C4-2B (cell line): Measurements from ENCODE around the gene FSTL5.

ENCODE experiments used
- ZFX ChIP-seq: fragments of 450-650 bp; IDR thresholded peaks from 2 replicates; pipeline ENCODE4 v1.6.1; 2017
- TF ChIP-seq, protein P1 (sequence below): fragments of 450-650 bp; conservative IDR thresholded peaks from 2 replicates; pipeline ENCODE4 v1.5.1; 2017; ENCODE audit warnings: mild to moderate bottlenecking

DNA sequence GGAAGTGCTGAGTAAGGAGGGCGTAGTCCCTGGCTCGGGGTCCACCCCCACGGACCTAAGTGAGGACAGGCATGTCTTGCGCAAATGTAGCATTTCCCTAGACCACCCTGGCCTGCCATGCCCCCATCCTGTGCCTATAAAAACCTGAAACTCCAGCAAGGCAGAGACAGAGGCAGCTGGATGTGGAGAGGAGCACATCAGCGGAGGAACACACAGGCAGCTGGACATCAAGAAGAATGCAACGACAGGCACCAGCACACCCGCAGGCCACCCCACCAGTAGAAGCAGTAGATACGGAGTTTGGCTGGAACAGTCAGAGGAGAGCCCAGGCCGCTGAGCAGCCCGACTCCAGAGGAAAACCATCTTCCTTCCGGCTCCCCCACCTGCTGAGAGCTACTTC, 345.9 kb downstream of the FSTL5 start:
- TF ChIP-seq, protein P1, sequence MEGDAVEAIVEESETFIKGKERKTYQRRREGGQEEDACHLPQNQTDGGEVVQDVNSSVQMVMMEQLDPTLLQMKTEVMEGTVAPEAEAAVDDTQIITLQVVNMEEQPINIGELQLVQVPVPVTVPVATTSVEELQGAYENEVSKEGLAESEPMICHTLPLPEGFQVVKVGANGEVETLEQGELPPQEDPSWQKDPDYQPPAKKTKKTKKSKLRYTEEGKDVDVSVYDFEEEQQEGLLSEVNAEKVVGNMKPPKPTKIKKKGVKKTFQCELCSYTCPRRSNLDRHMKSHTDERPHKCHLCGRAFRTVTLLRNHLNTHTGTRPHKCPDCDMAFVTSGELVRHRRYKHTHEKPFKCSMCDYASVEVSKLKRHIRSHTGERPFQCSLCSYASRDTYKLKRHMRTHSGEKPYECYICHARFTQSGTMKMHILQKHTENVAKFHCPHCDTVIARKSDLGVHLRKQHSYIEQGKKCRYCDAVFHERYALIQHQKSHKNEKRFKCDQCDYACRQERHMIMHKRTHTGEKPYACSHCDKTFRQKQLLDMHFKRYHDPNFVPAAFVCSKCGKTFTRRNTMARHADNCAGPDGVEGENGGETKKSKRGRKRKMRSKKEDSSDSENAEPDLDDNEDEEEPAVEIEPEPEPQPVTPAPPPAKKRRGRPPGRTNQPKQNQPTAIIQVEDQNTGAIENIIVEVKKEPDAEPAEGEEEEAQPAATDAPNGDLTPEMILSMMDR: no peak
- no peak for TF ChIP-seq ZFX
